ENCODE measurements around the gene FOLR2.
"Not testable (repeated sequence)": the region's sequence is repeated elsewhere in the genome, so short reads cannot be mapped to it uniquely, and the experiment has no call there.

The FOLR2 gene

DNA sequence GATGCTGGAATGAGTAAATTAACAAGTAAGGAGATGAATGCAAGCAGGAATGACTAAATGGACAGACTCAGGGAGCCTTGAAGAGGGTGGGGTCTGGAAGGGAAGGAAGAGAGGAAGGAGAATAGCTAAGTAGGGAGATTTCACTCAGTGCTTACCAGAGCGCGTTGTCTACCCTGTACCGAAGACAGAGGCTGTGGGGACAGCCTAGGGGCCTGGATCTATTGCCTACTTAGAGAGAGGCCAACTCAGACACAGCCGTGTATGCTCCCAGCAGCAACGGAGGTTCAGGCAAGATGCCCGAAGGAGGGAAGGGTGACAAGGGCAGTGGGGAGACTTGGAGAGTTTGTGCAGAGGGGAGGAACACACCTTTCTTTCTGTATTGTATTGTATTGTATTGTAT, at the start of gene FOLR2:
FOLR2 (plus strand) TSS at position 157 of the 400 bp plus-strand sequence. CDS start 1,791 bp downstream, outside the sequence.
- DNase-seq, result no peak

GRCh38 chr11:72169046-72169555, 47.5 kb upstream of the FOLR2 start:
- not testable (repeated sequence) for DNase-seq

DNA sequence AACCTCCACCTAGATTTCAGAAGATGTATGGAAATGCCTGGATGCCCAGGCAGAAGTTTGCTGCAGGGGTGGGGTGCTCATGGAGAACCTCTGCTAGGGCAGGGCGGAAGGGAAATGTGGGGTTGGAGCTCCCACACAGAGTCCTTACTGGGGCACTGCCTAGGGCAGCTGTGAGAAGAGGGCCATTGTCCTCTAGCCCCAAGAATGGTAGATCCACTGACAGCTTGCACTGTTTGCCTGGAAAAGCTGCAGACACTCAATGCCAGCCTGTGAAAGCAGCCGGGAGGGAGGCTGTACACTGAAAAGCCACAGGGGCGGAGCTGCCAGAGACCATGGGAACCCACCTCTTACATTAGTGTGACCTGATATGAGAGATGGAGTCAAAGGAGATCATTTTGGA, 46.8 kb upstream of the FOLR2 start:
- DNase-seq, result not testable (repeated sequence)

DNA sequence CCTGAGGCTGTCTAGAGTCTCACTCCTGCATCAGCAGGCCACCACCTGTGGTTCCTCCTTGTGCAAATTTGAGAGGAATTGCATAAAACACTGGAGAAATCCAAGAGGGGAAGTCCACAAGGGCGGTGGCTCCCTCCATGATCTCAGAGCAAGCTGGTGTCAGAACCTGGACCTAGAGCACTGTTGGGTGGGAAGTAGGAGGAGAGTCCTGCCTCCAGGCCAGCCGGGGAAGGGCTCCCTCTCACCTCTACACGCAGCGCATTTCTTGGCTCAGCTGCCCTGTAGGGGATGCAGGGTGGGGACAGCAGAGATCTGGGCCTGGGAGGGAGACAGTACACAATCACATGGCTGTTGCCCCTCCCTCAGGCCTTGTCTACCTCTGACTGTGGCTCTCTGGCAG, 44.6 kb upstream of the FOLR2 start:
- DNase-seq, result not testable (repeated sequence)

GRCh38 chr11:72173291-72173690, 43.3 kb upstream of the FOLR2 start:
- DNase-seq, result no peak

DNA sequence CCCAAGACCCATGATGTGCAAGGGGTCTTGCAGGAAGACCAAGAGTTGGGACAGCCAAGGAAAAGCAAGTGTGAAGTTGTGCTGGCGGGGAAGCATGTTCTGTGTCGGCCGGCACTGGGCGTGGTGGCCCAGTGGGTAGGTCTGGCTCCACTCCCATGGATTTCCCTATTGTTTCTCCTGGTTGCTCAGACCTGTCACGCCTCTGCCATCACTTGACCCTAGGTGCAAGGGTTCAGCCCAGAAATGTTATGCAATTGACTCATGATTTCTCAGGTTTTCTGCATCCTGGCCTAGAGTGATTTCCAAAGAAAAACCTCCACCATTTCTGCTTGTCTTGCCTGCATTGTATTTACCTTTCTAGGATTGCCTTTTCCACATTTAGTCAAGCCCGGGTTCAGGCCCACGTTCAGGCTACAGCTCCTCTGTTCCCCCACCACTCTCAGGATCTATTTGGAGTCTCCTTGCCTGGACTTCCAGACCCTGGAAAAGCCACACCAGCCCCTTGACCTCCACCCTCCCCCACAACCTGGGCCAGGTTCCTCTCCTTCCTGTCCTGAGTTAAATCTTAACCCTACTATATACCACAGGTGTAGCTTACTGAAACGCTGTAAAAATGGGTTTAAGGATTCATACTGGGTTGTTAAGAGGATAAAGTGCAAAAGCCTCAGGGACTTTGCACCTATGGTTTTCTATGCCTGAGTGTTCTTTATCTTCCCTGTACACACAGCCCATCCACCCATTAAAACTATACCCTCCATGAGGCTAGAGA, 42.1 kb upstream of the FOLR2 start:
- no peak for DNase-seq

- DNase-seq, result no peak
These were observed 38.9 kb upstream of the FOLR2 start for GRCh38 chr11:72177656-72178055.

DNA sequence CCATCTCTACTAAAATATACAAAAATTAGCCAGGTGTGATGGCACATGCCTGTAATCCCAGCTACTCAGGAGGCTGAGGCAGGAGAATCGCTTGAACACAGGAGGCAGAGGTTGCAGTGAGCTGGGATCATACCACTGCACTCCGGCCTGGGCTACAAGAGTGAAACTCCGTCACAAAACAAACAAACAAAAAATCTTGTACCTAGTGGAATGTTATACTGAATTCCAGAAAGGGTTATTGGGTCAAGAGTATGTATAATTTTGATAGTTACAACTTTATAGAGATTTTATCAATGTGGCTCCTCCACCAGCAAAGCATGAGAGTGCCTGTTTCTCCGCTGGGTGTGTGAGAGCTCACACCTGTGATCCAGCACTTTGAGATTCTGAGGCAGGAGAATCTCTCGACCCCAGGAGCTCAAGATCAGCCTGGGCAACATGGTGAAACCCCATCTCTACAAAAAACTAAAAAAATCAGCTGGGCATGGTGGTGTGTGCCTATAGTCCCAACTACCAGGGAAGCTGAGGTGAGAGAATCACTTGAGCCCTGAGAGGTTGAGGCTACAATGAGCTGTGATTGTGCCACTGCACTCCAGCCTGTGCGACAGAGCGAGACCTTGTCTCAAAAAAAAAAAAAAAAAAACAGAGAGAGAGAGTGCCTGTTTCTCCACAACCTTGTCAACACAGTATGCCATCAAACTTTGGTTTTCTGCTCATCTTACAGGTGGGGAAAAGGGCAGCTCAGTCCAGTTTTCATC, 37.4 kb upstream of the FOLR2 start:
- no peak for DNase-seq

- no peak for DNase-seq
These were observed 36.7 kb upstream of the FOLR2 start for GRCh38 chr11:72179804-72180396.

DNA sequence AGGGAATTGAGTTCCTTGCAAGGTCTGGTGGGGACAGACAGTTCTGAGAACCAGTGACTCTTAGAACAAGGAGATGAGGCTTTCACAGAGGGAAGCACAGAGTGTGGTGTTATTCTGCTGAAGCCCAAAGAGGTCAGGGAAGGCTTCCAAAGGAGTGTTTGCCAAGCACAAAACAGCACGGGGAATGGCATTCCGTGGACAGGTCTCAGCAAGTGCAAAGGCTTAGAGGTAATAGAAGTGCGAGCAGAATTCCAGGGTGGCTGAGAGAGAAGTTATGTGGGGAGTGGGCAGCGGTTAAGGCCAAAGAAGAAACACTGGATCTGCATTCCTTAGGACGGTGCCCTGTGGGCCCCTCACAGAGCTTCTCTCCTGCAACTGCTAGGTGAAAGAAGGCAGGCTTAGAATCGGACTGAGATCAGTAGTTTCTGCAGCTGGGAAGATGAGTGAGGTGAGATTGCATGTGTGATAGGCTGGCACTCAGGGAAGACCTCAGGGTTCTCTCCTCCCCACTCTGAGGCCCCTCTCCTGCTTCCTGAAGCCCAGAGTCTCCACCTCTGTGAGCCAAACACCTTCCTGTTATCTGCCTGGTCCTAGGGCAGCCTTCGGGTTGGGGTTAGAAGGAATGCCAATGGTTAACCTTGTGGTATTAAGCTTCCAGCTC, 35.6 kb upstream of the FOLR2 start:
- not testable (repeated sequence) for DNase-seq

GRCh38 chr11:72181553-72181958, 35.0 kb upstream of the FOLR2 start:
- DNase-seq, result not testable (repeated sequence)

DNA sequence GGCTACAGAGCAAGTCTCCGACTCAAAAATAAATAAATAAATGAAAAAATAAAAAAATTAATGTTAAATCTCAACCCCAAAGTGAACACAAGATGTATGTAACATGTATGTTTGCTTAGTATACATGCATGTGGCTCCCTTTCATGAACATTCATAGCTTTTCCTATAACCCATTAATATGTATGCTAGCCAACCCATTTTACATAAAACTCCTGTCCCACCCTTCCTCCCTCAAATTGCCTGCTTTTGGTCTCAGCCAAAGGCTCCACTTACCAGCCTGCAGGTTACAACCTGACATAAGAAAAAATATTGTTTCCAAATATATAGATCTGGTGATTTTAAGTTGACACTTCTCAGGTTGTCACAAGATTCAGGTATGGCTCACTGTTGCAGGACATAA, 28.3 kb upstream of the FOLR2 start:
- DNase-seq, result no peak

- no peak for DNase-seq
These were observed 26.9 kb upstream of the FOLR2 start for GRCh38 chr11:72189455-72190250.

DNA sequence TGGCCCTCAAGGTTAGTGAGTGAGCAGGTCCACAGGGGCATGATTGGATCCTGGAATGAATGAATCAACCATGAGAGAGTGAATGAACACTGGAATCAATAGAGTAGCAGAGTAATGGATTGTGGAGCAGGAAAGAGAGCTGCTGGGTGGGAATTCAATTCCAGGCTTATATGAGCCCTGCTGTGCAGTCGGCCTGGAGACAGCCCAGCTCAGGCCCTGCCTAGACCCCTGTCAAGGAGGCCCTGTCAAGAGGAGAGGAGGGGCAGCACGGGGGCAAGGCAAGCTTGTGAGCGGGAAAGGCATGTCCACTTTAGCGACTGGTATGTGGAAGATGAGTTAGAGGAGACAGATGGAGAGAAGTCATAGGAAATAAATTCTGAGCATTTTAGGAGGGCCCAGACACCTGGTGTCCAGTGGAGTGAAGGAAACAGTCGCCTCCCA, 25.9 kb upstream of the FOLR2 start:
- no peak for DNase-seq

GRCh38 chr11:72191961-72192381, 24.6 kb upstream of the FOLR2 start, which contains the start of gene FOLR1:
Gene FOLR1, plus strand, starts transcription at chr11:72192140. Its CDS starts 34 bp downstream, at chr11:72192174.
- DNase-seq, result no peak

GRCh38 chr11:72195518-72196270, 20.9 kb upstream of the FOLR2 start:
- no peak for DNase-seq

DNA sequence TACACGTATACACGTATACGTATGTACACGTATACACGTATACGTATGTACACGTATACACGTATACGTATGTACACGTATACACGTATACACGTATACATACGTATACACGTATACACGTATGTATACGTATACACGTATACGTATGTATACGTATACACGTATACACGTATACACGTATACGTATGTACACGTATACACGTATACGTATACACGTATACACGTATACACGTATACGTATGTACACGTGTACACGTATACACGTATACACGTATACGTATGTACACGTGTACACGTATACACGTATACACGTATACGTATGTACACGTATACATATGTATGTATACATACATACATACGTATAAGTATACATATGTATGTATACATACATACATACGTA, 15.1 kb upstream of the FOLR2 start:
- not testable (repeated sequence) for DNase-seq

GRCh38 chr11:72202571-72202970, 14.0 kb upstream of the FOLR2 start:
- DNase-seq, result no peak

DNA sequence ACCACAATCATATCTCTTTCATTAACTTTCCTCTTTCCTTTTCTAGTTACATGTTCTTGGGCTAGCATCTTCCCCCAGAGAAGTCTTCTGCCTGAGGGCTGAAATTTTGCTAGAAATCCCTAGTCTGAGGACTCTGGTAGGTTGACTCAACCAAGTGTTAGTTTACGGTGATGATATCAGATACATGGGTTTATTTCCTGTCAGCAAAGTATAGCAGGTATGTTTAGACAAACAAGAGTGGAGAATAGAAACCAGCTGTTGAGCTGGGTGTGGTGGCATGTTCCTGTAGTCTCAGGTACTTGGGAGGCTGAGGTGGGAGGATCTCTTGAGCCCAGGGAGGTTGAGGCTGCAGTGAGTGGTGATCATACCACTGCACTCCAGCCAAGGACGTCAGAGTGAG, 13.4 kb upstream of the FOLR2 start:
- no peak for DNase-seq

GRCh38 chr11:72204886-72205285, 11.7 kb upstream of the FOLR2 start:
- no peak for DNase-seq

DNA sequence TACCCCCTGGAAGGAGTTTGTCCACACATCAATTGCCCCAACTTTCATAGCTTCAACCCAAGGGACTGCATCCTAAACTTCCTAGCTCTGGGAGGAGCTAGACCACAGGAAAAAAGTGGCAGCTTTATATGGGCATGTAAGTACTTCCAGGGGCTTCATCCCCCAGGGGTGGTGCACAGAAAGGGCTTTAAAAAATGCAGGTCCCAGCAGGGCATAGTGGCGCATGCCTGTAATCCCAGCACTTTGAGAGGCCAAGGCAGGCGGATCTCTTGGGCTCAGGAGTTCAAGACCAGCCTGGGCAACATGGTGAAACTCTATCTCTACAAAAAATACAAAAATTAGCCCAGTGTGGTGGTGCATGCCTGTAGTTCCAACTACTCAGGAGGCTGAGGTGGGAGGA, 9.8 kb upstream of the FOLR2 start:
- DNase-seq, result not testable (repeated sequence)
